HCT116 (cell line): Measurements from ENCODE around the gene MMEL1.
"Not testable (repeated sequence)": the region's sequence is repeated elsewhere in the genome, so short reads cannot be mapped to it uniquely, and the experiment has no call there.

Experiments used
- CEBPB ChIP-seq: IDR thresholded peaks from 2 replicates; pipeline ENCODE4 v1.6.1; 2012; ENCODE audit warnings: low read depth
- EZH2 ChIP-seq: fragments of 200-600 bp; sonication (generic); IDR thresholded peaks from 2 replicates; pipeline ENCODE4 v1.6.1; 2017; ENCODE audit warnings: antibody characterized with exemption, mixed run types
- POLR2A ChIP-seq: IDR thresholded peaks from 2 replicates; pipeline ENCODE4 v1.7.0; 2011; ENCODE audit warnings: borderline replicate concordance; ENCODE audit not compliant: insufficient read depth, insufficient read length; ENCODE audit errors: extremely low read depth
- POLR2AphosphoS5 ChIP-seq: IDR thresholded peaks from 2 replicates; pipeline ENCODE4 v1.6.1; 2011; ENCODE audit warnings: mild to moderate bottlenecking, low read depth, low read length, moderate library complexity
- RAD21 ChIP-seq: IDR thresholded peaks from 2 replicates; pipeline ENCODE4 v1.6.1; 2012; ENCODE audit warnings: low read depth, mild to moderate bottlenecking
- YY1 ChIP-seq: IDR thresholded peaks from 2 replicates; pipeline ENCODE4 v1.6.1; 2011; ENCODE audit warnings: low read length, low read depth, moderate library complexity, mild to moderate bottlenecking; ENCODE audit not compliant: insufficient replicate concordance; ENCODE audit errors: extremely low read depth
- ZFX ChIP-seq: fragments of 450-650 bp; IDR thresholded peaks from 2 replicates; pipeline ENCODE4 v1.6.1; 2017
- TF ChIP-seq, protein P1 (sequence below), 3 experiments: fragments of 200-600 bp in 1 of 3; sonication (generic) in 1 of 3; IDR thresholded peaks in 2 of 3; conservative IDR thresholded peaks in 1 of 3; 2 replicates each; pipeline ENCODE4 v1.5.1; 2012 to 2017; ENCODE audit warnings: low read depth in 2 of 3, low read length in 2 of 3, antibody characterized with exemption in 1 of 3, borderline replicate concordance in 1 of 3, control low read depth in 1 of 3, mild to moderate bottlenecking in 1 of 3, mixed read lengths in 1 of 3, mixed run types in 1 of 3, moderate library complexity in 1 of 3; ENCODE audit not compliant: insufficient read depth in 1 of 3

DNA sequence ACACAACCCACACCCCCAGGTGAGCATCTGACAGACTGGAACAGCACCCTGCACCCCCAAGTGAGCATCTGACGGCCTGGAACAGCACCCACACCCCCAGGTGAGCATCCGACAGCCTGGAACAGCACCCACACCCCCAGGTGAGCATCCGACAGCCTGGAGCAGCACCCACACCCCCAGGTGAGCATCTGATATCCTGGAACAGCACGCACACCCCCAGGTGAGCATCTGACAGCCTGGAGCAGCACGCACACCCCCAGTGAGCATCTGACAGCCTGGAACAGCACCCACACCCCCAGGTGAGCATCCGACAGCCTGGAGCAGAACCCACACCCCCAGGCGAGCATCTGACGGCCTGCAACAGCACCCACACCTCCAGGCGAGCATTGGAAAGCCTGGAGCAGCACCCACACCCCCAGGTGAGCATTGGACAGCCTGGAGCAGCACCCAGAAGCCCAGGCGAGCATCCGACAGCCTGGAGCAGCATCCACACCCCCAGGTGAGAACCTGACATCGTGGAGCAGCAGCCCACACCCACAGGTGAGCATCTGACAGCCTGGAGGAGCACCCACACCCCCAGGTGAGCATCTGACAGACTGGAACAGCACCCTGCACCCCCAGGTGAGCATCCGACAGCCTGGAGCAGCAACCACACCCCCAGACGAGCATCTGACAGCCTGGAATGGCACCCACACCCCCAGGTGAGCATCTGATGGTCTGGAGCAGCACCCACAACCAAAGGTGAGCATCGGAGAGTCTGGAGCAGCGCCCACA is 19.5 kb upstream of the MMEL1 start:
- TF ChIP-seq ZFX, YY1, RAD21, POLR2AphosphoS5, POLR2A, CEBPB: not testable (repeated sequence)
- TF ChIP-seq, protein P1, sequence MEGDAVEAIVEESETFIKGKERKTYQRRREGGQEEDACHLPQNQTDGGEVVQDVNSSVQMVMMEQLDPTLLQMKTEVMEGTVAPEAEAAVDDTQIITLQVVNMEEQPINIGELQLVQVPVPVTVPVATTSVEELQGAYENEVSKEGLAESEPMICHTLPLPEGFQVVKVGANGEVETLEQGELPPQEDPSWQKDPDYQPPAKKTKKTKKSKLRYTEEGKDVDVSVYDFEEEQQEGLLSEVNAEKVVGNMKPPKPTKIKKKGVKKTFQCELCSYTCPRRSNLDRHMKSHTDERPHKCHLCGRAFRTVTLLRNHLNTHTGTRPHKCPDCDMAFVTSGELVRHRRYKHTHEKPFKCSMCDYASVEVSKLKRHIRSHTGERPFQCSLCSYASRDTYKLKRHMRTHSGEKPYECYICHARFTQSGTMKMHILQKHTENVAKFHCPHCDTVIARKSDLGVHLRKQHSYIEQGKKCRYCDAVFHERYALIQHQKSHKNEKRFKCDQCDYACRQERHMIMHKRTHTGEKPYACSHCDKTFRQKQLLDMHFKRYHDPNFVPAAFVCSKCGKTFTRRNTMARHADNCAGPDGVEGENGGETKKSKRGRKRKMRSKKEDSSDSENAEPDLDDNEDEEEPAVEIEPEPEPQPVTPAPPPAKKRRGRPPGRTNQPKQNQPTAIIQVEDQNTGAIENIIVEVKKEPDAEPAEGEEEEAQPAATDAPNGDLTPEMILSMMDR (IDR thresholded peaks at IDR 0.05 in 2 of 3, conservative IDR thresholded peaks at IDR 0.05 in 1 of 3; ENCODE audit: borderline replicate concordance in 1 of 3, insufficient read depth in 1 of 3, low read depth in 2 of 3, low read length in 2 of 3) = not testable (repeated sequence)
- 0 out of 2 replicates have a peak, but pooled peaks have one; percentile 41 for TF ChIP-seq EZH2
